Hippocampal formation (tissue), 2 donors: ENCODE measurements around the gene TMEM266.
"Not testable (repeated sequence)": the region's sequence is repeated elsewhere in the genome, so short reads cannot be mapped to it uniquely, and the experiment has no call there.

Experiments
- DNase-seq, 2 donors: peaks; one replicate each; lab custom pipeline; 2025; lab: John Stamatoyannopoulos, UW

Gene TMEM266, protein sequence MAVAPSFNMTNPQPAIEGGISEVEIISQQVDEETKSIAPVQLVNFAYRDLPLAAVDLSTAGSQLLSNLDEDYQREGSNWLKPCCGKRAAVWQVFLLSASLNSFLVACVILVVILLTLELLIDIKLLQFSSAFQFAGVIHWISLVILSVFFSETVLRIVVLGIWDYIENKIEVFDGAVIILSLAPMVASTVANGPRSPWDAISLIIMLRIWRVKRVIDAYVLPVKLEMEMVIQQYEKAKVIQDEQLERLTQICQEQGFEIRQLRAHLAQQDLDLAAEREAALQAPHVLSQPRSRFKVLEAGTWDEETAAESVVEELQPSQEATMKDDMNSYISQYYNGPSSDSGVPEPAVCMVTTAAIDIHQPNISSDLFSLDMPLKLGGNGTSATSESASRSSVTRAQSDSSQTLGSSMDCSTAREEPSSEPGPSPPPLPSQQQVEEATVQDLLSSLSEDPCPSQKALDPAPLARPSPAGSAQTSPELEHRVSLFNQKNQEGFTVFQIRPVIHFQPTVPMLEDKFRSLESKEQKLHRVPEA

DNA sequence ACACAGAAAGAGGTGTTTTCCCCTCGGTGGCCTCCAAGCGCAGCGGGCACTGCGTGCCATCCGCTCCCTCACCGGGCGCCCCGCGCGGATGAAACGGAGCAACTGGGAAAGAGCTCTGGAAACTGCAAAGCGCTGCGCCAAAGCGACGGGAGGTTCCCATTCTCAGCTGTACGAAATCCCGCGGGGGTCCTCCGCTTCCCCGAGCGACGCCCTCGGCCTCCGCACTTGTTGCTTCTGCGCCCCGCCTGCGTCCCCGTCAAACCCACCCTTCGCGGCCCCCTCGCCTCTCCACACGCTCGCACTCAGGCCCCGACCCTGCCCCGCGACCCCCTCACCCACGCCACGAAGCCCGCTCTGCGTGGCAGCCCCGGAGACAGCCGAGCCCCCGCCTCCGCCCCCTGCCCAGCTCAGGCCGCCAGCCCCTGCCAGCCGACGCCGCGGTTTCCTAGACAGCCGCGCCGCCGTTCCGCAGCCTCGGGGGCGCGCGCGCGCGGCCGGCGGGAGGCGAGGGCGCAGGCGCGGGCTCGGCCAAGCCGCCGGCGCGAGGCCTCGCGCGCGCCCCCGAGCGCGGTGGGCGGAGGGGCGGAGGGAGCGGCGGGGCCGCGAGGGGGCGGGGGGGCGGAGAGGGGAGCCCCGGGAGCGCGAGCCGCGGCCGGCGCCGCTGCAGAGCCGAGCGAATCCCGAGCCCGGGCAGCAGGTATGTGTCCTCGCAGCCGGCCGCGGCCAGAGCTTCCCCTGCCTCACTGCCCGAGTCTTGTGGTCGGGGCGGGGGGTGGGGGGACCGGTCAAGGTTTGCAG is at the start of gene TMEM266:
TSS of gene TMEM266 (plus strand) at position 666 of the 798 bp plus-strand sequence. CDS start 74,279 bp downstream, outside the sequence.
- peak; percentile 13 to 28 for DNase-seq

DNA sequence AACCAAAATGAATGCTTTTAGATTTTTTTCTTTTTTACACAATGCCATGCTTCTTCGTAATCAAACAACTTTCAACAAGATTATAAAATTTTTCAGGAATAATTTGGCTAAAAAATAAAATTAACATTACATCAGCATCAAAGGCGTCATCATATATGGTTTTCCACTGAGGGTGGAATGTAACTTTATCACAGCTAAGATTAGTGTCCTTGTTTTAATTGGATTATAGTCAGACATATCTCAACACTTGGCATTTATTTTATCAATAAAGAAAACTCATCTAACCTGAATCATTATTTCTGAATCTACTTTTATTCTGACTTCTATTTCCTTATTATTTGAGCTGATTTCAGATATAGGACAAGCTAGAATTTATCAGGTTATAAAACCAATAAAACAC is 49.2 kb upstream of the TMEM266 start:
- no peak for DNase-seq

- no peak for DNase-seq
Measured at GRCh38 chr15:76011627-76012551, 47.9 kb upstream of the TMEM266 start, which contains the start of gene NRG4. Gene NRG4, minus strand, starts transcription at chr15:76012424. Its CDS starts 1,194 bp downstream, at chr15:76011230.

DNA sequence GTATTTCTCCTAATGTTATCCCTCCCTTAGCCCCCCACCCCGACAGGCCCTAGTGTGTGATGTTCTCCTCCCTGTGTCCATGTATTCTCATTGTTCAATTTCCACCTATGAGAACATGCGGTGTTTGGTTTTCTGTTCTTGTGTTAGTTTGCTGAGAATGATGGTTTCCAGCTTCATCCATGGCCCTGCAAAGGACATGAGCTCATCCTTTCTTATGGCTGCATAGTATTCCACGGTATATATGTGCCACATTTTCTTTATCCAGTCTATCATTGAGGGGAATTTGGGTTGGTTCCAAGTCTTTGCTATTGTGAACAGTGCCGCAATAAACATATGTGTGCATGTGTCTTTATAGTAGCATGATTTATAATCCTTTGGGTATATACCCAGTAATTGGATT is 46.3 kb upstream of the TMEM266 start:
- not testable (repeated sequence) for DNase-seq

DNA sequence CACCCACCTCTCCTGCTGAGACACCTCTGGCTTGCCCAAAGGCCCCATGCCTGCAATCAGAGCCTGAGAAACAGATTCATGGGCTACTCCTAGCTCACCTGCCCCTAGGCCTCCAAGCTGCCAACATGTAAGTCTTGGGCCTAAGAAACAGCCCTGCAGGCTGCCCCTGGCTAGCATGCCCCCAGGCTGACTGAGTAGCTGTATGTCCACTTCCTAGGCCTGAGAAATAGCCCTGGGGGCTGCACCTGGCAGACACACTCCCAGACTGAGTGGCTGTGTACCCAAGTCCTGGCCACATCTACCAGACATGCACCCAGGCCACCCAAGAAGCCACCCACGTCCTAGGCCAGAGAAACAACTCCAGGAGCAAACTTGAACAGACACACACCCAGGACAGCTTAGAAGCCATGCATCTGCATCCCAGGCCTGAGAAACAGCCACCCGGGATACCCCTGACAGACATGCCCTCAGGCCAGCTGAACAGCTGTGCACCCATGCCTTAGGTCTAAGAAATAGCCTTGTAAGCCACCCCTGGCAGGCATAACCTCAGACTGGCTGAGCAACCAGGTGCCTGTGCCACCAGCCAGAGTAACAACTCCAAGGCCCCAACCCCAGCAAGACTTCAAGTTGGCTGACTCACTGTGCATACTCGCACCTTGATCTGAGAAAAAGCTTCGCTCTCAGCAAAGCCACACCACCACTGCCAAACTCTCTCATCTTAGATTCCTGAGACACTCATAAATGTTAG is 35.6 kb upstream of the TMEM266 start:
- no peak for DNase-seq

- DNase-seq = no peak
Measured at GRCh38 chr15:76032046-76032445, 27.7 kb upstream of the TMEM266 start.

GRCh38 chr15:76033438-76033837 is 26.3 kb upstream of the TMEM266 start:
- DNase-seq = no peak

GRCh38 chr15:76034111-76034510 is 25.7 kb upstream of the TMEM266 start:
- DNase-seq = no peak

DNA sequence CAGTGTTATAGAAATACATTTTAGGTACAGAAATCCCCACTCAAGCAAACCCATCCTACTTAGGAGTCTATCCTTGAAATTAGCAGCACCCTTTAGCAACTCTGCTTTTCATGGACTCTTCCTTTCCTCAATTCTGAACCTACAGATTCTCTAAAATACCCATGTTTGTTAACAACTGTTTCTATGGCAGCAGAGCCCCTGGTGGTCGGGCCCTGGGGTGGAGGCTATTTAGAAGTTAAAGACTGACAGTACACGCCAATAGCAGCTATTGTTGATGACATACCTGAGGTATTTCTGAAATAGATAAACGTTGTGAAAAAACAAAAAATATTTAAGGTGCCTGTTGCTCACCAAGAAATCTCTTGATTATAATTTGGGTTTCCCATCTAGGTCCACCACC is 24.2 kb upstream of the TMEM266 start:
- no peak for DNase-seq

GRCh38 chr15:76038512-76038911 is 21.3 kb upstream of the TMEM266 start:
- no peak for DNase-seq

DNA sequence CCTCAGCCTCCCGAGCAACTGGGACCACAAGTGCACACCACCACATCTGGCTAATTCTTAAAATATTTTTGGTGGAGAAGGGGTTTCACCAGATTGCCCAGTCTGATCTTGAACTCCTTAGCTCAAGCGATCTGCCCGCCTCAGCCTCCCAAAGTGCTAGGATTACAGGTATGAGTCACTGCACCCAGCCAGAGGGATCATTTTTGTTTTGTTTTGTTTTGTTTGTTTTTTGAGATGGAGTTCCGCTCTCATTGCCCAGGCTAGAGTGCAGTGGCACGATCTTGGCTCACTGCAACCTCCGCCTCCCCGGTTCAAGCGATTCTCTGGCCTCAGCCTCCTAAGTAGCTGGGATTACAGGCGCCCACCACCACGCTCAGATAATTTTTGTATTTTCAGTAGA is 5.6 kb upstream of the TMEM266 start:
- not testable (repeated sequence) for DNase-seq

- DNase-seq = no peak
Measured at GRCh38 chr15:76056931-76057330, 2.9 kb upstream of the TMEM266 start.

- no peak for DNase-seq
Measured at GRCh38 chr15:76057332-76058000, 2.3 kb upstream of the TMEM266 start.

DNA sequence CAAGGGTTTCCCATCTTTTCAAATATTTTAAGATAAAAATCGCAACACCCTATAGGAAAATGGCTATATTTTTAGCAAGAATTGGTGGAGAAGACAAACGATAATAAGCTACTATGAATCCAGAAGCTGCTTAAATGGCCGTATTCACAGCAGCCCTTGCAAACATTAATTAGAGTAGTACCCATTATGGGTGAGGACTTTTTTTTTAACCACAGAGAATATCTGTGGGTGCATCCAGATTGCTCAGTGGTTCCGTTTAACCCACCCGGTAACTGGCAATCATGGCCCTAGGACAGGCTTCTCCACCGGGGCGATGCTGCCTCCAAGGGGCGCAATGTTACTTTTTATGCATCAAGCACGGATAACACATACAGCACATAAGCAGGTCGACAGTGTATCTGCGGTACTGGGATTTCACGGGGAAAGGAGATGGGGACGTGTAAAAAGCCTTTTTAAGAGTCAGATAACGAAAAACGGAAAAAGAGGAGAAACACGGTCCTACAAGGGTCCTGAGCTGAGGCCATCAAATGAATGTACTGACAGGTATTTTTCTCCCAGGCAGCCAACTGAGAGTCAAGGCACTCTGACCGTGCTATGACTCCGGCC is 968 bp upstream of the TMEM266 start:
- DNase-seq = peak; percentile 28 to 40

- DNase-seq = no peak
Measured at GRCh38 chr15:76060118-76060989, 569 bp downstream of the TMEM266 start.

DNA sequence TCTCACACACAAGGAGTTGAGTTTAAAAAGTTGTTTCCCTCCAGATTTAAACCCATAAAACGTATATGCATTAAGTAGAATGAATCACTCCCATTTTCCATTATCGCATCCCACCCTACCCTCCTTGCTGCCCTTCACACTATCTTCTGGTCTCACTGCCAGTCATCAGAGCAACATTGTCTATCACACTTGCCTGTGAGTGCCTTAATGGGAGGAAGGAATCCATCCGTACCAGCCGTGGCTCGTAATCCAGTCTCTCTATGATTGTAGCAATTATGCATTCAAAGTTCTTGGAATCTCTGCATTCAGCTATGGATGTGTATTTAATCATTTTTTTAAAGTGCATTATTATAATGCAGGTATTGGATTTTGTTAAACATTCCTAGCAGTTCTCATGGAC is 1.9 kb downstream of the TMEM266 start:
- no peak for DNase-seq

DNA sequence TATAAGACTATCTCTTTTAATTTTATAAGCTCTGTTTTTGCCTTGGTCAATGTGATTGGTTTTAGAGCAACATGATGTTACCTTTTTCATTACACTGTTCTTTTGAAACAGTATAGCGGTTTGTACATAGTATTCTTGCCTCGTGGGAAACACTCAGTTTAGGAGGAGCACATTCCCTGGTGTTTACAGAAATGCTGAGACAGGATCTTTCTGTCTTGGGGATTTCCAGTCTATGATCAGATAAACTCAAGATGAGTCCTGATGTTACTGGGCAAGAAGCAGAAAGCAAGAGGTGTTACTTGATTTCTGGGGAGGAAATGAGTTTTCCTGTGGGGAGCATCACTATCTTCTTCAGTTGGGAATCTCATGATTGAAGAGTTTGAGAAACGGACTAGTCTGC is 2.5 kb downstream of the TMEM266 start:
- DNase-seq = no peak

GRCh38 chr15:76064375-76064774 is 4.6 kb downstream of the TMEM266 start:
- DNase-seq = no peak

DNA sequence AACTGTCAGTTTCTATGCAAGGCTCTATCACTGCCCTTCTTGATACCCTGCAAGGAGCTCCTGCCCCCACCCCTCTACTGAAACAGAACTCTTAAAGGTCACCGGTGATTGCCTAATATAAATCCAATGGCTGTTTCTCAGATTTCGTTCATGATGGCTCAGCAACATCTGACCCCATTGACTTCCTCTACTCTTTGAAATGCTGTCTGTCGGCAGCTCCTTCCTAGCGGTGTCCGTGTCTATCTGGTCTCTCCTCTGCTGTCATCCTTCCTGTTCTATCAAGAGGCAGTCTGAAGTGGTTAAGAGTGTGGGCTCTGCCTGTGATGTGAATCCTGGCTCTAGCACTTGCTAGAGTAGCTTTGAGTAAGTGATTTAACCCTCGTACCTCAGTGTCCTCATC is 5.5 kb downstream of the TMEM266 start:
- no peak for DNase-seq
